ENCODE measurements around the gene ZFP64.

- TF ChIP-seq CTCF (IDR thresholded peaks at IDR 0.05; ENCODE audit: low read depth, low read length) (no peak), EZH2phosphoT487 (IDR thresholded peaks at IDR 0.05; ENCODE audit: low read depth) (no peak)
Observed at GRCh38 chr20:52209154-52209571, 17.6 kb upstream of the ZFP64 start.
